Epithelial cell of alveolus of lung (primary cell): Measurements from ENCODE around the gene SFXN2. TPM values are rescaled to one million over a fixed set of nuclear protein-coding genes. Genes with fewer than 3 reads are reported as not detected.

ENCODE experiments used
- total RNA-seq: library from RNA; depleted of rRNA; stranded (reverse); fragments of >200 nt; gene quantifications from 2 replicates; pipeline ENCODE4 v1.2.1, GENCODE V29; 2015

SFXN2 gene, protein sequence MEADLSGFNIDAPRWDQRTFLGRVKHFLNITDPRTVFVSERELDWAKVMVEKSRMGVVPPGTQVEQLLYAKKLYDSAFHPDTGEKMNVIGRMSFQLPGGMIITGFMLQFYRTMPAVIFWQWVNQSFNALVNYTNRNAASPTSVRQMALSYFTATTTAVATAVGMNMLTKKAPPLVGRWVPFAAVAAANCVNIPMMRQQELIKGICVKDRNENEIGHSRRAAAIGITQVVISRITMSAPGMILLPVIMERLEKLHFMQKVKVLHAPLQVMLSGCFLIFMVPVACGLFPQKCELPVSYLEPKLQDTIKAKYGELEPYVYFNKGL
- total RNA-seq, result 1.4 and 6.5 TPM in 2 replicates

DNA sequence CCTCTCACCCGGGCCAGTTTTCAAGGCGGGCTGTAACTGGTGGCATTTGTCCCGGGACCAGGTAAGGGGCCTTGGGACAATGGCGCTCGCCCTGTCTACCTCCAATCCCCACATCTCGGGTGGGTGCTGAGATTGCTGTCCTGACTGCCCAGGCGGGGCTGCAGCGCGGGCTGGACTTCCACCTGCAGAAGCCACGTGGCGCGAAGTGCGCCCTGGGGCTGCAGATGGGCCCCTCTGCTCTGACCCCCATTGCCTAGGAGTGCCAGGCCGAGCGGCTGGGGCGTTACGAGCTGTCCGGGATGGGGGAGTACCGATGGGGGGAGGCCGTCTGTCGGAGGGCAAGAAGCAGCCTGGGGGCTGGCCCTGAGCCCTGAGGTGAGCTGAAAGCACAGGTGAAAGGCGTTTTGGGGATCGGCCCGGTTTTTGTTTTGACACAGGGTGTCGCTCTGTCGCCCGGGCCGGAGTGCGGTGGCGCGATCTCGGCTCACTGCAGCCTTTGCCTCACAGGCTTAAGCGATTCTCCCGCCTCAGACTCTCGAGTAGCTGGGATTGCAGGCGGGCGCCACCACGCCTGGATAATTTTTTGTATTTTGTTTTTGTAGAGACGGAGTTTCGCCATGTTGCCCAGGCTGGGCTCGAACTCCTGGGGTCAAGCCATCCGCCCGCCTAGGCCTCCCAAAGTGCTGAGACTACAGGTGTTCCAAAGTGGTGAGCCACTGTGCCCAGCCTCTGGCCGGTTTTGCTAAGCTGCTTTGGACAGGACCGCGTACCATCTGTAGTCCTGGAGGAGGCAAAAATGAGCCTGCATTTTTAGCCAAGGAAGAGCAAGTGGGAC, at the start of gene SFXN2:
Gene SFXN2, plus strand, starts transcription at position 16 of the 835 bp plus-strand sequence. CDS start 12,001 bp downstream, outside the sequence.

GRCh38 chr10:102713814-102714620, 419 bp upstream of the SFXN2 start, which contains the start of gene ARL3:
ARL3 (minus strand) TSS chr10:102714397; CDS start chr10:102714275, 122 bp downstream.

GRCh38 chr10:102743588-102744373, 29.3 kb downstream of the SFXN2 start, which contains the start of gene WBP1L:
WBP1L (plus strand) TSS chr10:102743948; CDS start chr10:102744054, 106 bp downstream.

Other genes starting within 250 kb of the SFXN2 start
- 116 and 169 TPM in 2 replicates for gene ACTR1A, start 211.9 kb upstream of the SFXN2 start, total RNA-seq
- gene SUFU, start 210.7 kb upstream of the SFXN2 start, total RNA-seq, result 7.2 and 14.1 TPM in 2 replicates
- 112 and 131 TPM in 2 replicates for gene TRIM8, start 70.2 kb upstream of the SFXN2 start, total RNA-seq
- gene ARL3, start 239 bp upstream of the SFXN2 start, total RNA-seq, result 6.9 and 13.1 TPM in 2 replicates
- 60.0 and 81.8 TPM in 2 replicates for gene WBP1L, start 29.3 kb downstream of the SFXN2 start, total RNA-seq
- not detected in 2 replicates for gene CYP17A1, start 122.8 kb downstream of the SFXN2 start, total RNA-seq
- 9.2 and 21.6 TPM in 2 replicates for gene BORCS7, start 139.6 kb downstream of the SFXN2 start, total RNA-seq
- gene AS3MT, start 154.8 kb downstream of the SFXN2 start, total RNA-seq, result 0.78 and 1.8 TPM in 2 replicates
- gene CNNM2, start 203.7 kb downstream of the SFXN2 start, total RNA-seq, result 3.2 and 13.0 TPM in 2 replicates